ENCODE data around the gene GLI2. TPM values are rescaled to one million over a fixed set of nuclear protein-coding genes. Genes with fewer than 3 reads are reported as not detected.

GLI2 gene
- total and polyA plus RNA-seq, 8 donors: 8.5 to 26.1 (median 18.4) TPM

- H3K4me1 ChIP-seq: no peaks in the 10 kb centered on the region
- ATAC-seq: peak; percentile 95
- no peak for DNase-seq
- H3K36me3 ChIP-seq: no peaks in the 10 kb centered on the region
- H3K4me3 ChIP-seq: no peak overlapping the region
- H3K9me3 ChIP-seq: peaks cover 0 to 8% of the 10 kb centered on the region in 2 donors
- H3K27me3 ChIP-seq: peaks cover 9 to 48% of the 10 kb centered on the region in 2 donors
- no peak overlapping the region for H3K27ac ChIP-seq
- no peak for TF ChIP-seq CTCF (IDR thresholded peaks at IDR 0.05)
- intact Hi-C loops (cut with DNase I): no loop called here
These were observed 6.0 kb upstream of the GLI2 start for GRCh38 chr2:120729406-120730399.

GRCh38 chr2:120731175-120731574, 4.5 kb upstream of the GLI2 start:
- ATAC-seq (no peak), DNase-seq (no peak)
- no peak for TF ChIP-seq CTCF (IDR thresholded peaks at IDR 0.05)
- H3K27me3 ChIP-seq: peaks cover 22 to 59% of the 10 kb centered on the region in 2 donors
- H3K27ac ChIP-seq: no peak overlapping the region
- peaks cover 0 to 1% of the 10 kb centered on the region in 2 donors for H3K4me1 ChIP-seq
- no peaks in the 10 kb centered on the region for H3K9me3 ChIP-seq
- H3K4me3 ChIP-seq: no peak overlapping the region
- H3K36me3 ChIP-seq: no peaks in the 10 kb centered on the region
- intact Hi-C loops (cut with DNase I): no loop called here

- H3K4me3 ChIP-seq: no peak overlapping the region
These were observed 3.0 kb upstream of the GLI2 start for GRCh38 chr2:120732506-120733237.

GRCh38 chr2:120733238-120733932, 2.3 kb upstream of the GLI2 start:
- TF ChIP-seq CTCF (IDR thresholded peaks at IDR 0.05): no peak
- Histone ChIP-seq H3K27me3 (peaks cover 42 to 81% of the 10 kb centered on the region in 2 donors), H3K4me3 (no peak overlapping the region), H3K9me3 (no peaks in the 10 kb centered on the region), H3K27ac (peak overlapping the region in 1 of 2 donors; percentile 67), H3K36me3 (no peaks in the 10 kb centered on the region), H3K4me1 (peaks cover 3 to 19% of the 10 kb centered on the region in 2 donors)
- intact Hi-C loops (cut with DNase I): no loop called here
- DNase-seq: no peak
- ATAC-seq: no peak

More at GRCh38 chr2:120732506-120733237, 3.0 kb upstream of the GLI2 start:
- H3K4me1 ChIP-seq: peaks cover 0 to 15% of the 10 kb centered on the region in 2 donors
- intact Hi-C loops (cut with DNase I): no loop called here
- H3K27me3 ChIP-seq: peaks cover 35 to 74% of the 10 kb centered on the region in 2 donors
- no peak for DNase-seq
- H3K9me3 ChIP-seq: no peaks in the 10 kb centered on the region
- peak overlapping the region in 1 of 2 donors; percentile 67 for H3K27ac ChIP-seq
- no peak for ATAC-seq
- no peak for TF ChIP-seq CTCF (IDR thresholded peaks at IDR 0.05)
- H3K36me3 ChIP-seq: no peaks in the 10 kb centered on the region

Measured in left lung (tissue), 10 donors.